OCI-LY1 (cell line): ENCODE results near the gene CPAMD8.

Experiments used
- H2AFZ ChIP-seq: fragments of 200-600 bp; sonication (generic), shearing (Covaris generic); 2 replicates; pipeline ENCODE4 v1.6.0; 2014; ENCODE audit warnings: antibody characterized with exemption, mild to moderate bottlenecking, low read length
- H3F3A ChIP-seq: fragments of 200-600 bp; sonication (generic), shearing (Covaris generic); 2 replicates; pipeline ENCODE4 v1.6.0; 2014; ENCODE audit warnings: mild to moderate bottlenecking, antibody characterized with exemption, low read length, moderate library complexity; ENCODE audit not compliant: insufficient read depth
- H3K27ac ChIP-seq: fragments of 200-600 bp; sonication (generic); 2 replicates; pipeline ENCODE4 v1.5.1; 2014; ENCODE audit warnings: low read length, mixed run types, mild to moderate bottlenecking, low read depth; ENCODE audit not compliant: poor library complexity, severe bottlenecking
- H3K27me3 ChIP-seq: fragments of 200-600 bp; sonication (generic); 2 replicates; pipeline ENCODE4 v1.6.0; 2014; ENCODE audit warnings: antibody characterized with exemption, mild to moderate bottlenecking, low read length, moderate library complexity; ENCODE audit not compliant: insufficient read depth
- H3K36me3 ChIP-seq: fragments of 200-600 bp; sonication (generic); 2 replicates; pipeline ENCODE4 v1.6.1; 2014; ENCODE audit warnings: mild to moderate bottlenecking, antibody characterized with exemption, low read length, moderate library complexity, mixed read lengths; ENCODE audit not compliant: insufficient read depth
- H3K4me1 ChIP-seq: fragments of 200-600 bp; sonication (generic); 2 replicates; pipeline ENCODE4 v1.5.1; 2014; ENCODE audit warnings: mild to moderate bottlenecking, low read length, moderate library complexity; ENCODE audit not compliant: insufficient read depth, severe bottlenecking
- H3K4me2 ChIP-seq: fragments of 200-600 bp; sonication (generic), shearing (Covaris generic); 2 replicates; pipeline ENCODE4 v1.6.1; 2014; ENCODE audit warnings: low read length
- H3K4me3 ChIP-seq: fragments of 200-600 bp; sonication (generic); 2 replicates; pipeline ENCODE4 v1.5.1; 2014; ENCODE audit warnings: low read length, low read depth, mild to moderate bottlenecking, mixed read lengths; ENCODE audit not compliant: poor library complexity, severe bottlenecking
- H3K79me2 ChIP-seq: fragments of 200-600 bp; shearing (Covaris generic); 2 replicates; pipeline ENCODE4 v1.6.1; 2016; ENCODE audit warnings: mixed run types, low read length, mixed read lengths; ENCODE audit not compliant: insufficient read depth
- H3K9ac ChIP-seq: fragments of 200-600 bp; sonication (generic), shearing (Covaris generic); 2 replicates; pipeline ENCODE4 v1.6.1; 2014; ENCODE audit warnings: mild to moderate bottlenecking, low read length, mixed read lengths
- H3K9me2 ChIP-seq: fragments of 200-600 bp; sonication (generic), shearing (Covaris generic); 2 replicates; pipeline ENCODE4 v1.6.1; 2014; ENCODE audit warnings: low read depth, mild to moderate bottlenecking, low read length, mixed read lengths
- H3K9me3 ChIP-seq: fragments of 200-600 bp; shearing (Covaris generic); 2 replicates; pipeline ENCODE4 v1.6.1; 2014; ENCODE audit warnings: low read length, mixed read lengths
- H4K20me1 ChIP-seq: fragments of 200-600 bp; sonication (generic), shearing (Covaris generic); 2 replicates; pipeline ENCODE4 v1.6.0; 2016; ENCODE audit warnings: mild to moderate bottlenecking, low read length; ENCODE audit not compliant: insufficient read depth
- CTCF ChIP-seq: fragments of 200-600 bp; sonication (generic), shearing (Covaris generic); IDR thresholded peaks from 2 replicates; pipeline ENCODE4 v1.5.1; 2017; ENCODE audit warnings: mild to moderate bottlenecking, antibody characterized with exemption, low read length, moderate library complexity, mixed read lengths
- EZH2 ChIP-seq: fragments of 200-600 bp; sonication (generic), shearing (Covaris generic); IDR thresholded peaks from 2 replicates; pipeline ENCODE4 v1.8.0; 2017; ENCODE audit warnings: borderline replicate concordance, mixed run types, mild to moderate bottlenecking, antibody characterized with exemption, low read length, moderate library complexity, mixed read lengths

CPAMD8 gene

GRCh38 chr19:16874250-16874977 lies 152.2 kb downstream of the CPAMD8 start:
- no peaks in the 10 kb centered on the region for H3F3A ChIP-seq
- no peak overlapping the region for H3K9ac ChIP-seq
- no peaks in the 10 kb centered on the region for H3K9me3 ChIP-seq
- H3K79me2 ChIP-seq: no peaks in the 10 kb centered on the region
- H3K4me2 ChIP-seq: no peak overlapping the region
- TF ChIP-seq CTCF: no peak
- no peak for TF ChIP-seq EZH2
- H3K27ac ChIP-seq: no peak overlapping the region
- peaks cover 69% of the 10 kb centered on the region for H3K36me3 ChIP-seq
- no peaks in the 10 kb centered on the region for H3K27me3 ChIP-seq
- no peaks in the 10 kb centered on the region for H4K20me1 ChIP-seq
- H3K9me2 ChIP-seq: no peaks in the 10 kb centered on the region
- H2AFZ ChIP-seq: no peak overlapping the region
- H3K4me1 ChIP-seq: no peaks in the 10 kb centered on the region
- H3K4me3 ChIP-seq: no peak overlapping the region

- Histone ChIP-seq H3K36me3 (peaks cover 61% of the 10 kb centered on the region), H3K9me2 (no peaks in the 10 kb centered on the region), H3F3A (no peaks in the 10 kb centered on the region), H3K4me1 (no peaks in the 10 kb centered on the region), H3K27me3 (no peaks in the 10 kb centered on the region), H3K9ac (no peak overlapping the region), H3K9me3 (no peaks in the 10 kb centered on the region), H3K4me2 (no peak overlapping the region), H3K4me3 (no peak overlapping the region), H4K20me1 (no peaks in the 10 kb centered on the region), H2AFZ (no peak overlapping the region), H3K79me2 (no peaks in the 10 kb centered on the region), H3K27ac (no peak overlapping the region)
- no peak for TF ChIP-seq EZH2
- TF ChIP-seq CTCF: no peak
Observed at GRCh38 chr19:16873594-16873993, 153.0 kb downstream of the CPAMD8 start.

GRCh38 chr19:16872728-16873127 lies 153.9 kb downstream of the CPAMD8 start:
- peaks cover 60% of the 10 kb centered on the region for H3K36me3 ChIP-seq
- no peak overlapping the region for H3K4me2 ChIP-seq
- H3K9me2 ChIP-seq: no peaks in the 10 kb centered on the region
- no peaks in the 10 kb centered on the region for H3F3A ChIP-seq
- H3K27me3 ChIP-seq: no peaks in the 10 kb centered on the region
- H3K27ac ChIP-seq: no peak overlapping the region
- no peak for TF ChIP-seq EZH2
- no peak for TF ChIP-seq CTCF
- H3K79me2 ChIP-seq: no peaks in the 10 kb centered on the region
- no peaks in the 10 kb centered on the region for H3K9me3 ChIP-seq
- no peaks in the 10 kb centered on the region for H4K20me1 ChIP-seq
- no peak overlapping the region for H2AFZ ChIP-seq
- H3K4me1 ChIP-seq: no peaks in the 10 kb centered on the region
- no peak overlapping the region for H3K9ac ChIP-seq
- H3K4me3 ChIP-seq: no peak overlapping the region
